NCI-H2196 (cell line): ENCODE data around the gene PCDHB14.
"Not testable (repeated sequence)": the region's sequence is repeated elsewhere in the genome, so short reads cannot be mapped to it uniquely, and the experiment has no call there.

ENCODE experiments used
- DNase-seq: peaks from one replicate; lab custom pipeline; 2025; ENCODE audit not compliant: unreplicated experiment; lab: John Stamatoyannopoulos, UW

Gene PCDHB14

DNA sequence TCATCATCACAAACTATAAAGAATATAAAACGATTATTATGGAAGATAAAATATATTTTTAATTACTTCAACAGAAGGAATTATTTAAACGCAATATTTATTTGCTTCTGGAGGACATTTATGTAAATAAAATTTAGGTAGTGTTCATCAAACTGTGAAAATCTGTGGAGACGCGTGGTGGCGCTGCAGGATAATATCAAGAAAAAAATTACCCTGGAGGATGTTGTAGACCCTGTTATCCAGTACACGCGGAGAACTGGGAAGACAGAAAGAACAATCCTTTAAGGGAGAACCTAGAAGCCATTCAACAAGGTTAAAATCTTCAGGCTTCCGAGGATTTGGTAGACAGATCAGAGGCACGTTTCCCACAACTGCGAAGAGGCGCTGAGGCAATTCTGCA, 14.7 kb upstream of the PCDHB14 start, which contains the start of gene PCDHB12:
TSS of gene PCDHB12 (plus strand) at position 242 of the 400 bp plus-strand sequence. CDS start 189 bp downstream, outside the sequence.
- no peak for DNase-seq

DNA sequence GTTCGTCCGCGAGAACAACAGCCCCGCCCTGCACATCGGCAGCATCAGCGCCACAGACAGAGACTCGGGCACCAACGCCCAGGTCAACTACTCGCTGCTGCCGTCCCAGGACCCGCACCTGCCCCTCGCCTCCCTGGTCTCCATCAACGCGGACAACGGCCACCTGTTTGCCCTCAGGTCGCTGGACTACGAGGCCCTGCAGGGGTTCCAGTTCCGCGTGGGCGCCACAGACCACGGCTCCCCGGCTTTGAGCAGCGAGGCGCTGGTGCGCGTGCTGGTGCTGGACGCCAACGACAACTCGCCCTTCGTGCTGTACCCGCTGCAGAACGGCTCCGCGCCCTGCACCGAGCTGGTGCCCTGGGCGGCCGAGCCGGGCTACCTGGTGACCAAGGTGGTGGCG, 12.9 kb upstream of the PCDHB14 start:
- DNase-seq: not testable (repeated sequence)

DNA sequence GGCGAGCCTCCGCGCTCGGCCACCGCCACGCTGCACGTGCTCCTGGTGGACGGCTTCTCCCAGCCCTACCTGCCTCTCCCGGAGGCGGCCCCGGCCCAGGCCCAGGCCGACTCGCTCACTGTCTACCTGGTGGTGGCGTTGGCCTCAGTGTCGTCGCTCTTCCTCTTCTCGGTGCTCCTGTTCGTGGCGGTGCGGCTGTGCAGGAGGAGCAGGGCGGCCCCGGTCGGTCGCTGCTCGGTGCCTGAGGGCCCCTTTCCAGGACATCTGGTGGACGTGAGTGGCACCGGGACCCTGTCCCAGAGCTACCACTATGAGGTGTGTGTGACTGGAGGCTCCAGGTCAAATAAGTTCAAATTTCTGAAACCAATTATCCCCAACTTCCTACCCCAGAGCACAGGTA, 12.3 kb upstream of the PCDHB14 start:
- not testable (repeated sequence) for DNase-seq

DNA sequence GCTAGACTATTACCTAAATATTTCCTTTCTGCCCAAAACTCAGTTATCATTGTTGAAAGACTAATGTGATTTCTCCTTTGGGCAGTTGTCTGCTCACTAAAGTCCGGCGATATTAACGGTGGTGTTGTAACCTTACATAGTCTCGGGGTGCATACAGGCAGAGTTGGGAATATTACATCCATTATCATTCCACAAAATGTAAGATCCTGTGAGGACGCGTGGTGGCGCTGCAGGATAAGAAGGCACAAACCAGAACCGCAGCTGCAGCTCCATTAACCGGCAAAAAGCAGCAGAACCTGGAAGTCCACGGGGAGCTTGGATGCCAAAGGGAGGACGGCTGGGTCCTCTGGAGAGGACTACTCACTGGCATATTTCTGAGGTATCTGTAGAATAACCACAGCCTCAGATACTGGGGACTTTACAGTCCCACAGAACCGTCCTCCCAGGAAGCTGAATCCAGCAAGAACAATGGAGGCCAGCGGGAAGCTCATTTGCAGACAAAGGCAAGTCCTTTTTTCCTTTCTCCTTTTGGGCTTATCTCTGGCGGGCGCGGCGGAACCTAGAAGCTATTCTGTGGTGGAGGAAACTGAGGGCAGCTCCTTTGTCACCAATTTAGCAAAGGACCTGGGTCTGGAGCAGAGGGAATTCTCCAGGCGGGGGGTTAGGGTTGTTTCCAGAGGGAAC, 9.3 kb upstream of the PCDHB14 start, which contains the start of gene PCDHB13:
TSS of gene PCDHB13 (plus strand) at position 264 of the 684 bp plus-strand sequence. CDS start at position 469, 205 bp downstream.
- not testable (repeated sequence) for DNase-seq

DNA sequence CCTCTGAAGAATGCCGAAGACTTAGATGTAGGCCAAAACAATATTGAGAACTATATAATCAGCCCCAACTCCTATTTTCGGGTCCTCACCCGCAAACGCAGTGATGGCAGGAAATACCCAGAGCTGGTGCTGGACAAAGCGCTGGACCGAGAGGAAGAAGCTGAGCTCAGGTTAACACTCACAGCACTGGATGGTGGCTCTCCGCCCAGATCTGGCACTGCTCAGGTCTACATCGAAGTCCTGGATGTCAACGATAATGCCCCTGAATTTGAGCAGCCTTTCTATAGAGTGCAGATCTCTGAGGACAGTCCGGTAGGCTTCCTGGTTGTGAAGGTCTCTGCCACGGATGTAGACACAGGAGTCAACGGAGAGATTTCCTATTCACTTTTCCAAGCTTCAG, 8.6 kb upstream of the PCDHB14 start:
- not testable (repeated sequence) for DNase-seq

DNA sequence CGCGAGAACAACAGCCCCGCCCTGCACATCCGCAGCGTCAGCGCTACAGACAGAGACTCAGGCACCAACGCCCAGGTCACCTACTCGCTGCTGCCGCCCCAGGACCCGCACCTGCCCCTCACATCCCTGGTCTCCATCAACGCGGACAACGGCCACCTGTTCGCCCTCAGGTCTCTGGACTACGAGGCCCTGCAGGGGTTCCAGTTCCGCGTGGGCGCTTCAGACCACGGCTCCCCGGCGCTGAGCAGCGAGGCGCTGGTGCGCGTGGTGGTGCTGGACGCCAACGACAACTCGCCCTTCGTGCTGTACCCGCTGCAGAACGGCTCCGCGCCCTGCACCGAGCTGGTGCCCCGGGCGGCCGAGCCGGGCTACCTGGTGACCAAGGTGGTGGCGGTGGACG, 7.6 kb upstream of the PCDHB14 start:
- DNase-seq: not testable (repeated sequence)

DNA sequence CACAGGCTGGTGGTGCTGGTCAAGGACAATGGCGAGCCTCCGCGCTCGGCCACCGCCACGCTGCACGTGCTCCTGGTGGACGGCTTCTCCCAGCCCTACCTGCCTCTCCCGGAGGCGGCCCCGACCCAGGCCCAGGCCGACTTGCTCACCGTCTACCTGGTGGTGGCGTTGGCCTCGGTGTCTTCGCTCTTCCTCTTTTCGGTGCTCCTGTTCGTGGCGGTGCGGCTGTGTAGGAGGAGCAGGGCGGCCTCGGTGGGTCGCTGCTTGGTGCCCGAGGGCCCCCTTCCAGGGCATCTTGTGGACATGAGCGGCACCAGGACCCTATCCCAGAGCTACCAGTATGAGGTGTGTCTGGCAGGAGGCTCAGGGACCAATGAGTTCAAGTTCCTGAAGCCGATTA, 7.1 kb upstream of the PCDHB14 start:
- not testable (repeated sequence) for DNase-seq

DNA sequence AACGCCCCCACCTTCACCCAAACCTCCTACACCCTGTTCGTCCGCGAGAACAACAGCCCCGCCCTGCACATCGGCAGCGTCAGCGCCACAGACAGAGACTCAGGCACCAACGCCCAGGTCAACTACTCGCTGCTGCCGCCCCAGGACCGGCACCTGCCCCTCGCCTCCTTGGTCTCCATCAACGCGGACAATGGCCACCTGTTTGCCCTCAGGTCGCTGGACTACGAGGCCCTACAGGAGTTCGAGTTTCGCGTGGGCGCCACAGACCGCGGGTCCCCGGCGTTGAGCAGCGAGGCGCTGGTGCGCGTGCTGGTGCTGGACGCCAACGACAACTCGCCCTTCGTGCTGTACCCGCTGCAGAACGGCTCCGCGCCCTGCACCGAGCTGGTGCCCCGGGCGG, 1.7 kb downstream of the PCDHB14 start:
- DNase-seq: not testable (repeated sequence)

DNA sequence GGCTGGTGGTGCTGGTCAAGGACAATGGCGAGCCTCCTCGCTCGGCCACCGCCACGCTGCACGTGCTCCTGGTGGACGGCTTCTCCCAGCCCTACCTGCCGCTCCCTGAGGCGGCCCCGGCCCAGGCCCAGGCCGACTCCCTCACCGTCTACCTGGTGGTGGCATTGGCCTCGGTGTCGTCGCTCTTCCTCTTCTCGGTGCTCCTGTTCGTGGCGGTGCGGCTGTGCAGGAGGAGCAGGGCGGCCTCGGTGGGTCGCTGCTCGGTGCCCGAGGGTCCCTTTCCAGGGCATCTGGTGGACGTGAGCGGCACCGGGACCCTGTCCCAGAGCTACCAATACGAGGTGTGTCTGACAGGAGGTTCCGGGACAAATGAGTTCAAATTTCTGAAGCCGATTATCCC, 2.3 kb downstream of the PCDHB14 start:
- DNase-seq: not testable (repeated sequence)

DNA sequence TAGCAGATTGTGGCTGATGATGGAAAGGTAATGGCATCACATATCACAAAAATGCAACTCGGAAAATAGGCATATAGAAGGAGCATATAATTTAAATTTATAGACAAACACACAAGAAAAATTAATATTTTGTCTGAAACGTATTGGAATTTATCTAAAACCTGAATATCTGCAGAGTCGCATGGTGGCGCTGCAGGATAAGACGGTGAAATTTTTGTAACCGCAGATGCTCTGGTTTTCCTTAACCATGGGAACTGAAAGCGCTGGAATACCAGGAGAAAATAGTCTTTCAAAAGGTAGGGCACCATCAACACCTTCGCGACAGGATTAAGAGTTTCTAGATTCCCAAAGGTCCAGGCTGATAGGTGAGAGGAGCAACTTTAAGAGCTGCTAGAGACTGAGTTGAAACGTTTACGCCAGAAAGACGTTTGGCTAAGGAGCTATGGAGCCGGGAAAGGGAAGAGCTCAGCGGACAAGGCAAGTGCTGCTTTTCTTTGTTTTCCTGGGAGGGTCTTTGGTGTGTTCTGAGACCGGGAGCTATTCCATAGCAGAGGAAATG, 11.0 kb downstream of the PCDHB14 start:
- DNase-seq: no peak

DNA sequence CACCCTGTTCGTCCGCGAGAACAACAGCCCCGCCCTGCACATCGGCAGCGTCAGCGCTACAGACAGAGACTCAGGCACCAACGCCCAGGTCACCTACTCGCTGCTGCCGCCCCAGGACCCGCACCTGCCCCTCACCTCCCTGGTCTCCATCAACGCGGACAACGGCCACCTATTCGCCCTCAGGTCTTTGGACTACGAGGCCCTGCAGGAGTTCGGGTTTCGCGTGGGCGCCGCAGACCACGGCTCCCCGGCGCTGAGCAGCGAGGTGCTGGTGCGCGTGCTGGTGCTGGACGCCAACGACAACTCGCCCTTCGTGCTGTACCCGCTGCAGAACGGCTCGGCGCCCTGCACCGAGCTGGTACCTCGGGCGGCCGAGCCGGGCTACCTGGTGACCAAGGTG, 12.8 kb downstream of the PCDHB14 start:
- not testable (repeated sequence) for DNase-seq

DNA sequence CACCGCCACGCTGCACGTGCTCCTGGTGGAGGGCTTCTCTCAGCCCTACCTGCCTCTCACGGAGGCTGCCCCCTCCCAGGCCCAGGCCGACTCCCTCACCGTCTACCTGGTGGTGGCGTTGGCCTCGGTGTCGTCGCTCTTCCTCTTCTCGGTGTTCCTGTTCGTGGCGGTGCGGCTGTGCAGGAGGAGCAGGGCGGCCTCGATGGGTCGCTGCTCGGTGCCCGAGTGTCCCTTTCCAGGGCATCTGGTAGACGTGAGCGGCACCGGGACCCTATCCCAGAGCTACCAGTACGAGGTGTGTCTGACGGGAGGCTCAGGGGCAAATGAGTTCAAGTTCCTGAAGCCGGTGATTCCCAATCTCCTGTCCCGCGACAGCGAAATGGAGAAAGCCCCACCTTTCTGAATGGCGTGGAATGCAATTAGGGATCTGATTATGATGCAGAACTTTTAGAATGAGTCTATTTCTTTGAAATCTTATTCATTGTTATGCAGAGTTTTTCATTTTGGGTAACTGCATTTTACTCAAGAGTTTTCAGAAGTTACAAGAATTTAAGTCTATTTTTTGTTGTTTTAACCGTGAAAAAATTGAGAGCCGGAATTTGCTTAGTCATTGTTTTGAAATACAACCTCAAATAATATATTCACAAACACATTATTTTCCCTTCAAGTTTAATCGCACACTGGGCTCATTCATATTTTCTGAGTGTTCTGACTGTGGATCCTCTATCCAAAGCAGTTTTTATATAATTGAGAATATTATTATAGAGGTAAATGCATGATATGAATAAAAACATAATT, 13.6 kb downstream of the PCDHB14 start:
- DNase-seq: no peak

DNA sequence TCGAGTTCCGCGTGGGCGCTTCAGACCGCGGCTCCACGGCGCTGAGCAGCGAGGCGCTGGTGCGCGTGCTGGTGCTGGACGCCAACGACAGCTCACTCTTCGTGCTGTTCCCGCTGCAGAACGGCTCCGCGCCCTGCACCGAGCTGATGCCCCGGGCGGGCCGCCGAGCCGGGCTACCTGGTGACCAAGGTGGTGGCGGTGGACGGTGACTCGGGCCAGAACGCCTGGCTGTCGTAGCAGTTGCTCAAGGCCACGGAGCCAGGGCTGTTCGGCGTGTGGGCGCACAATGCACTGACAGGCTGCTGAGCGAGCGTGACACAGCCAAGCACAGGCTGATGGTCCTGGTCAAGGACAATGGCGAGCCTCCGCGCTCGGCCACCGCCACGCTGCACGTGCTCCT, 18.4 kb downstream of the PCDHB14 start:
- DNase-seq: no peak

DNA sequence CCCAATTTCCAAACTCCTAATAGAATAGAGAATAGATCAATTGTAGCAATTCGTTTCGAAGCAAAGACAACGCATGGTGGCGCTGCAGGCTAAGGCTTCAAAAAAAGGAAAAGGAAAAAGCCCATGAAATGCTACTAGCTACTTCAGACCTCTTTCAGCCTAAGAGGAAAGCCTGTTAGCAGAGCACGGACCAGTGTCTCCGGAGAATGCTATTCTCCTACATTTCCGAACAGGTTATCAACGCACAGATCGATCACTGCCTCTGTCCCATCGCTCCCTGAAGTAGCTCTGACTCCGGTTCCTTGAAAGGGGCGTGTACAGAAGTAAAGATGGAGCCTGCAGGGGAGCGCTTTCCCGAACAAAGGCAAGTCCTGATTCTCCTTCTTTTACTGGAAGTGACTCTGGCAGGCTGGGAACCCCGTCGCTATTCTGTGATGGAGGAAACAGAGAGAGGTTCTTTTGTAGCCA, 22.1 kb downstream of the PCDHB14 start, which contains the start of gene PCDHB15:
TSS of gene PCDHB15 (plus strand) at position 146 of the 468 bp plus-strand sequence. CDS start at position 330, 184 bp downstream.
- no peak for DNase-seq

DNA sequence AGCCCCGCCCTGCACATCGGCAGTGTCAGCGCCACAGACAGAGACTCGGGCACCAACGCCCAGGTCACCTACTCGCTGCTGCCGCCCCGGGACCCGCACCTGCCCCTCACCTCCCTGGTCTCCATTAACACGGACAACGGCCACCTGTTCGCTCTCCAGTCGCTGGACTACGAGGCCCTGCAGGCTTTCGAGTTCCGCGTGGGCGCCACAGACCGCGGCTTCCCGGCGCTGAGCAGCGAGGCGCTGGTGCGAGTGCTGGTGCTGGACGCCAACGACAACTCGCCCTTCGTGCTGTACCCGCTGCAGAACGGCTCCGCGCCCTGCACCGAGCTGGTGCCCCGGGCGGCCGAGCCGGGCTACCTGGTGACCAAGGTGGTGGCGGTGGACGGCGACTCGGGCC, 23.8 kb downstream of the PCDHB14 start:
- DNase-seq: not testable (repeated sequence)

DNA sequence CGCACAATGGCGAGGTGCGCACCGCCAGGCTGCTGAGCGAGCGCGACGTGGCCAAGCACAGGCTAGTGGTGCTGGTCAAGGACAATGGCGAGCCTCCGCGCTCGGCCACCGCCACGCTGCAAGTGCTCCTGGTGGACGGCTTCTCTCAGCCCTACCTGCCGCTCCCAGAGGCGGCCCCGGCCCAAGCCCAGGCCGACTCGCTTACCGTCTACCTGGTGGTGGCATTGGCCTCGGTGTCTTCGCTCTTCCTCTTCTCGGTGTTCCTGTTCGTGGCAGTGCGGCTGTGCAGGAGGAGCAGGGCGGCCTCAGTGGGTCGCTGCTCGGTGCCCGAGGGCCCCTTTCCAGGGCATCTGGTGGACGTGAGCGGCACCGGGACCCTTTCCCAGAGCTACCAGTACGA, 24.3 kb downstream of the PCDHB14 start:
- not testable (repeated sequence) for DNase-seq

DNA sequence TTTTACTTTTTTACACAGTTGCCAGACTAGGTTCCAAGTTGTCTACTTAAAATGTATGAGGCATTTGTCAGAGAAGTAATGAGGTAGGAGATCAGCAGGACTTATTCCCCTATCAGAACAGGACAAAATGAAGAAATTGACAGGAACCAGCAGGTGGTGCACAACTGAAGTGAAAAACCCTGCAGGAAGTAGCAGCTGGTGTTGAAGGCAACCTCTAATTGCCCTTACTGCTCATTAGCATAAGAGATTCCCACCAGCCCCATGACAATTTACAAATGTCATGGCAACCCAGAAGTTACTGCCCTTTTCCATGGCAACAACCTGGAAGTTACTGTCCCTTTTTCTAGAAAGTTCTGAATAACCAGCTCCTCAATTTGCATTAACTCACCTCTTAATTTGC, 27.4 kb downstream of the PCDHB14 start:
- DNase-seq: no peak

DNA sequence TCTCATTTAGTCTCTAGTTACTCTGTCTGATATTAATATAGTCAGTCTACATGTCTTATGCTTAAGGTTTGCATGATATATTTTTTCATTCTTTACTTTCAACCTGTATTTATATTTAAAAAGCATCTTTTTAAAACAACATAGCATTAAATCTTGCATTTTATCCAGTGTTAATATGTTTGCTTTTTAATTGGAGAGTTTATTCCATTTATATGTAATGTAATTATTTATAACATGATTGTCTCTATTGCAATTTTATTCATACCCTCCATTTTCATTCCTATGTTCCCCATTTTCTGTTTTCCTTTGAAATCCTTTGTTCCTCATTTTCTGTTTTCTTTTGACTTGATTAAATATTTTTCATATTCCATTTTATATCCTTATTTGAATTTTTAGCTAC, 35.3 kb downstream of the PCDHB14 start:
- DNase-seq: no peak

DNA sequence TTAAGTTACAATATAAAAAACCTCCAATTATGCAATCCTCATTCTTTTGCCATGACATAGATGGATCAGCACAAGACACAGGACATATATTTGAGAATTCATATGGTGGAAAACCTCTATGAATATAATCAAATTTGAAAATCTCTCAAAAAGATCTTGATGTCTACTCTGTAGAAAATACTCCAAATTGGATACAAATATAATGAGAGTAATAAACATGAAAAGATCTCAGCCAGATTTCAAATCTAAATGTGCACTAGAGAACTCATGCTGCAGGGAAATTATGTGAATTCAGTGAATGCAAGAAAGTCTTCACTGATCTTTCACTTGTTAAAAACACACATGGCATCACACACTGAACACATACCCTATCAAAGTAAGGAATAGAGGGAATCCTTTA, 35.8 kb downstream of the PCDHB14 start:
- DNase-seq: no peak

DNA sequence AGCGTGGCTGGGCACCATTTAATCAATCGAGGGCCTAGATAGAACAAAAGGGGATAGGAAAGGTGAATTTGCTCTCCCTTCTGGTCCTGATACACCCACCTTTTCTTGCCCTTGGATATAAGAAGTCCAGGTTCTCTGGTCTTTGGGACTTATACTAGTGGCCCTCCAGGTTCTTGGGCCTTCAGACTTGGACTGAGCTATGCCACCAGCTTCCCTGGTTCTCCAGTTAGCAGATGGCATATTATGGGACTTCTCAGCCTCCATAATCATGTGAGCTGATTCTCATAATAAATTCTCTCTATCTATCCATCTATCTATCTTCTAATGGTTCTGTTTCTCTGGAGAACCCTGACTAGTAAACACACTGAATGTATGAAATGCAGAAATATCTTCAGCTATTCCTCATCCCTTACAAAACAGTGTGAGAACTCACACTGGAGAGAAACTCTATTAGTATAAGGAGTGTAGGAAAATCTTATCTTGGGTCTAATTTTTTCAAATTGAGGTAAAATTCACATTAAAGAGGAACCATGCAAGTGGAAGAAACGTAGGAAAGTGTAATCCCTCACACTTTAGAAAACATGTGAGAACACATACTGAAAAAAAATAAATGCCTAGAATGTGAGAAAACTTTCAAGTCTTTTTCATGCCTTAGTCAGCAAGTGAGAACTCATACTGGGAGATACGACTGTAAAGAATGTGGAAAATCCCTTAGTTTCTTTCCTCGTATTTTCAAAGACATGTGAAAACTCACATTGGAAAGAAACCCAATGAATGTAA, 37.5 kb downstream of the PCDHB14 start:
- DNase-seq: no peak

DNA sequence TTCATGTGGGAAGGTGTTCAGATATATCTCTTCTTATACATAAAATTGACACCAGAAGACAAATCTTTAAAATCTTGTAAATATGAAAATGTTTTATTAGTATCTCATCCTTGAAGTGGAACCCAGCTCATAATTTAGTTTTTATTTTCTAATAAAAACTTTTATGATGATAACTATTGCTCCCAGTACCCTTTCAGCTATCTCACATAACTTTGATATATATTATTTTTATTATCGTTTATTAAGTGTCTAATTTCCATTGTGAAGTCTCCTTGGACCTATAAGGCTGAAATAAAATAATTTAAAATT, 38.0 kb downstream of the PCDHB14 start:
- no peak for DNase-seq
